Pulmonary artery endothelial cell (primary cell): ENCODE measurements around the gene CTH. TPM values are rescaled to one million over a fixed set of nuclear protein-coding genes. Genes with fewer than 3 reads are reported as not detected.
"Not testable (repeated sequence)": the region's sequence is repeated elsewhere in the genome, so short reads cannot be mapped to it uniquely, and the experiment has no call there.

ENCODE experiments used
- DNase-seq: peaks from one replicate; pipeline ENCODE4 v3.0.0-alpha.2; 2011; ENCODE audit warnings: low read depth, low spot score
- total RNA-seq: library from RNA; depleted of rRNA; stranded (reverse); fragments of >200 nt; gene quantifications from 2 replicates; pipeline ENCODE4 v1.2.3, GENCODE V29; 2014

CTH gene
- 1.5 and 1.7 TPM in 2 replicates for total RNA-seq

GRCh38 chr1:70410604-70411359, at the start of gene CTH:
Gene CTH (plus strand): TSS chr1:70411268. CDS start chr1:70411416, 148 bp downstream.
- DNase-seq, result peak; percentile 87

- DNase-seq, result peak; percentile 40
Measured at GRCh38 chr1:70361727-70362398, 49.2 kb upstream of the CTH start.

- no peak for DNase-seq
Measured at GRCh38 chr1:70364439-70364838, 46.6 kb upstream of the CTH start.

GRCh38 chr1:70366425-70366952, 44.6 kb upstream of the CTH start:
- DNase-seq, result not testable (repeated sequence)

- DNase-seq, result not testable (repeated sequence)
Measured at GRCh38 chr1:70366997-70367396, 44.1 kb upstream of the CTH start.

GRCh38 chr1:70367397-70367796, 43.7 kb upstream of the CTH start:
- not testable (repeated sequence) for DNase-seq

- DNase-seq, result not testable (repeated sequence)
Measured at GRCh38 chr1:70371586-70371985, 39.5 kb upstream of the CTH start.

- DNase-seq, result no peak
Measured at GRCh38 chr1:70372426-70372825, 38.6 kb upstream of the CTH start.

GRCh38 chr1:70373580-70373979, 37.5 kb upstream of the CTH start:
- DNase-seq, result not testable (repeated sequence)

- no peak for DNase-seq
Measured at GRCh38 chr1:70376196-70376595, 34.9 kb upstream of the CTH start.

GRCh38 chr1:70382682-70383081, 28.4 kb upstream of the CTH start:
- DNase-seq, result no peak

- DNase-seq, result no peak
Measured at GRCh38 chr1:70383483-70383882, 27.6 kb upstream of the CTH start.

- DNase-seq, result no peak
Measured at GRCh38 chr1:70384542-70384941, 26.5 kb upstream of the CTH start.

GRCh38 chr1:70385477-70385876, 25.6 kb upstream of the CTH start:
- DNase-seq, result no peak

- no peak for DNase-seq
Measured at GRCh38 chr1:70386121-70386520, 24.9 kb upstream of the CTH start.

GRCh38 chr1:70387507-70387906, 23.6 kb upstream of the CTH start:
- DNase-seq, result no peak

- no peak for DNase-seq
Measured at GRCh38 chr1:70392626-70393025, 18.4 kb upstream of the CTH start.

- no peak for DNase-seq
Measured at GRCh38 chr1:70396607-70397006, 14.5 kb upstream of the CTH start.

- no peak for DNase-seq
Measured at GRCh38 chr1:70397013-70397412, 14.1 kb upstream of the CTH start.

- DNase-seq, result no peak
Measured at GRCh38 chr1:70400335-70400734, 10.7 kb upstream of the CTH start.

- DNase-seq, result no peak
Measured at GRCh38 chr1:70401974-70402373, 9.1 kb upstream of the CTH start.

- DNase-seq, result no peak
Measured at GRCh38 chr1:70403759-70404158, 7.3 kb upstream of the CTH start.
